Ovary (tissue), 3 donors: ENCODE data around the gene ETHE1.

ENCODE experiments used
- EP300 ChIP-seq: sonication (generic); formaldehyde crosslinking; IDR thresholded peaks from one replicate; pipeline ENCODE4 v1.6.1; 2017; ENCODE audit warnings: antibody characterized with exemption
- POLR2A ChIP-seq: fragments of 450-650 bp; IDR thresholded peaks from one replicate; pipeline ENCODE4 v1.6.1; 2017; ENCODE audit warnings: antibody characterized with exemption, mild to moderate bottlenecking, moderate library complexity
- TF ChIP-seq, protein P1 (sequence below), 3 donors: fragments of 450-650 bp in 2 of 3; fragments of 200-600 bp in 1 of 3; IDR thresholded peaks; one replicate each; pipeline versions ENCODE4 v1.5.1 to v1.8.0; 2016 to 2022; ENCODE audit warnings: antibody characterized with exemption in 3 of 3, mild to moderate bottlenecking in 1 of 3
- donor health status: DM: no; HTN: no; CAD: no.

DNA sequence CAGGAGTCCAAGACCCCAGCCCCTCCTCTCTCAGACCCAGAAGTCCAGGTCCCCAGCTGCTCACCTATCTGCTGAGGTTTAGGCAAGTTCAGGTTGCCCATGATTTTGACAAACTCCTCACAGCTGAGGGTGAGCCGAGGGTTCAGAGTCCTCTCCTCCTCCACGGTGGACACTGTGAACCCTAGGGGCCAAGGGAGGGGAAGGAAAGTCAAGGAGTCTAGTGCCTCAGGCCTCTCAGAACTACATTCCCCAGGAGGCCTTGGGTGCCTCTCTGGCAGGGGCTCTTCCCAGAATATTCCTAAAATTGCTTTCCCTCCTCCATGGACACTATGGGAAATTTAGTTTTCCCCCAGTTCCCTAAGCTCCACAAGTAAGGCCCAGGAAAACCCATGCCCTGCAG lies 19.1 kb downstream of the ETHE1 start:
- TF ChIP-seq, protein P1, sequence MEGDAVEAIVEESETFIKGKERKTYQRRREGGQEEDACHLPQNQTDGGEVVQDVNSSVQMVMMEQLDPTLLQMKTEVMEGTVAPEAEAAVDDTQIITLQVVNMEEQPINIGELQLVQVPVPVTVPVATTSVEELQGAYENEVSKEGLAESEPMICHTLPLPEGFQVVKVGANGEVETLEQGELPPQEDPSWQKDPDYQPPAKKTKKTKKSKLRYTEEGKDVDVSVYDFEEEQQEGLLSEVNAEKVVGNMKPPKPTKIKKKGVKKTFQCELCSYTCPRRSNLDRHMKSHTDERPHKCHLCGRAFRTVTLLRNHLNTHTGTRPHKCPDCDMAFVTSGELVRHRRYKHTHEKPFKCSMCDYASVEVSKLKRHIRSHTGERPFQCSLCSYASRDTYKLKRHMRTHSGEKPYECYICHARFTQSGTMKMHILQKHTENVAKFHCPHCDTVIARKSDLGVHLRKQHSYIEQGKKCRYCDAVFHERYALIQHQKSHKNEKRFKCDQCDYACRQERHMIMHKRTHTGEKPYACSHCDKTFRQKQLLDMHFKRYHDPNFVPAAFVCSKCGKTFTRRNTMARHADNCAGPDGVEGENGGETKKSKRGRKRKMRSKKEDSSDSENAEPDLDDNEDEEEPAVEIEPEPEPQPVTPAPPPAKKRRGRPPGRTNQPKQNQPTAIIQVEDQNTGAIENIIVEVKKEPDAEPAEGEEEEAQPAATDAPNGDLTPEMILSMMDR (IDR thresholded peaks at IDR 0.05): no peak
- TF ChIP-seq POLR2A (no peak), EP300 (no peak)
